C4-2B (cell line): ENCODE measurements around the gene SCGB1A1.

Experiments
- ZFX ChIP-seq: fragments of 450-650 bp; IDR thresholded peaks from 2 replicates; pipeline ENCODE4 v1.6.1; 2017
- TF ChIP-seq, protein P1 (sequence below): fragments of 450-650 bp; conservative IDR thresholded peaks from 2 replicates; pipeline ENCODE4 v1.5.1; 2017; ENCODE audit warnings: mild to moderate bottlenecking

DNA sequence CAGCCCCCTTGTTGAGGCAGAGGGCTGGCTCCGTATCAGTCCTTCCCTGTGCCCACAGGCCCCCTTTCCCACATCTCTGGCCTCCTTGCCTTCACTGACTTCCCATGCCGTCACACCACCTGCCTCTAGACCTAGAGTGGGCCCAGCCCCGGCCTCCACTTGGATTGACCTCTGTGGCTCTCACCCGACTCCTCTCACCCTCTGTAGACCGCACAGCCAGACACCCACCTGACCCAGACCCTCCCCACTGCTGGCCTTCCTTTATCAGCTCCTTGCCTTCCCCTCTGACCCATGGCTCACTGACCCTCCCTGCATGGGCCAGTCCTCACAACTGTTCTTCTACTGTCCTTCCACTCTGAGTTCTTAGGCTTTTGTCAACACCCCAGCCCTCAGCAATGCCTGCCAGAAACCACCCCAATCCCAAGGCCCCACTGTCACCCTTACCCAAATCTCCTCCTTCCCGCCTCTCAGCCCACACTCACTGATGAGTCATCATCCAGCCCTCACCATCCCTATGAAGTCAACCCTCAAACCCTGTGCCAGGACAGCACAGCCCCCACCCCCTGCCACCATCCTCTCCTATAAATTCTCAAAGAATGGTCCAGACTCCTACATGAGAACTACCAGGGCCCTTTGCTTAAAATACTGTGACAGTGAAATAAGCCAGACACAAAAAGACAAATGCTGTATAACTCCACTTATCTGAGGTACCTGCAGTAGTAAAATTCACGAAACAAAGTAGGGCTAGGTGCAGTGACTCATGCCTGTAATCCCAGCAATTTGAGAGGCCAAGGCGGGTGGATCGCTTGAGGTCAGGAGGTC is 53.4 kb downstream of the SCGB1A1 start:
- TF ChIP-seq, protein P1, sequence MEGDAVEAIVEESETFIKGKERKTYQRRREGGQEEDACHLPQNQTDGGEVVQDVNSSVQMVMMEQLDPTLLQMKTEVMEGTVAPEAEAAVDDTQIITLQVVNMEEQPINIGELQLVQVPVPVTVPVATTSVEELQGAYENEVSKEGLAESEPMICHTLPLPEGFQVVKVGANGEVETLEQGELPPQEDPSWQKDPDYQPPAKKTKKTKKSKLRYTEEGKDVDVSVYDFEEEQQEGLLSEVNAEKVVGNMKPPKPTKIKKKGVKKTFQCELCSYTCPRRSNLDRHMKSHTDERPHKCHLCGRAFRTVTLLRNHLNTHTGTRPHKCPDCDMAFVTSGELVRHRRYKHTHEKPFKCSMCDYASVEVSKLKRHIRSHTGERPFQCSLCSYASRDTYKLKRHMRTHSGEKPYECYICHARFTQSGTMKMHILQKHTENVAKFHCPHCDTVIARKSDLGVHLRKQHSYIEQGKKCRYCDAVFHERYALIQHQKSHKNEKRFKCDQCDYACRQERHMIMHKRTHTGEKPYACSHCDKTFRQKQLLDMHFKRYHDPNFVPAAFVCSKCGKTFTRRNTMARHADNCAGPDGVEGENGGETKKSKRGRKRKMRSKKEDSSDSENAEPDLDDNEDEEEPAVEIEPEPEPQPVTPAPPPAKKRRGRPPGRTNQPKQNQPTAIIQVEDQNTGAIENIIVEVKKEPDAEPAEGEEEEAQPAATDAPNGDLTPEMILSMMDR, result no peak
- no peak for TF ChIP-seq ZFX
